ENCODE data around the gene MT2A. TPM values are rescaled to one million over a fixed set of nuclear protein-coding genes. Genes with fewer than 3 reads are reported as not detected.

MT2A gene
- total and polyA plus RNA-seq, 2 of the 13 experiments (the other 11 are each of a cell fraction or from before 2014, with no cell fraction given) = 135 to 371 TPM

- TF ChIP-seq ETS1 (CRISPR knock-in tag; IDR thresholded peaks at IDR 0.05) (no peak), NRL (CRISPR knock-in tag; IDR thresholded peaks at IDR 0.05; ENCODE audit: borderline replicate concordance) (peak; percentile 38; the same call in 1 of the 2 replicates), PHF5A (CRISPR knock-in tag; IDR thresholded peaks at IDR 0.05; ENCODE audit: low read depth, unreplicated experiment) (no peak), SYNCRIP (IDR thresholded peaks at IDR 0.05; ENCODE audit: insufficient read depth, low read depth, low read length) (no peak), ZSCAN22 (CRISPR knock-in tag; IDR thresholded peaks at IDR 0.05) (no peak), SAFB2 (CRISPR knock-in tag; IDR thresholded peaks at IDR 0.05; ENCODE audit: borderline replicate concordance, low read depth) (peak; percentile 33; the same call in 1 of the 2 replicates), MLXIP (CRISPR knock-in tag; IDR thresholded peaks at IDR 0.05; ENCODE audit: borderline replicate concordance) (0 out of 2 replicates have a peak, but pooled peaks have one; percentile 7), PPARG (CRISPR knock-in tag; conservative IDR thresholded peaks at IDR 0.05) (peak; percentile 57; the same call in 1 of the 2 replicates), AGO2 (optimal IDR thresholded peaks at IDR 0.05; ENCODE audit: low read depth, low read length) (peak; percentile 76), XRCC5 (optimal IDR thresholded peaks at IDR 0.05; ENCODE audit: low read length) (peak; percentile 72), ZNF562 (CRISPR knock-in tag; IDR thresholded peaks at IDR 0.05; ENCODE audit: borderline replicate concordance) (peak; percentile 50; the same call in 1 of the 2 replicates), ZNF839 (CRISPR knock-in tag; IDR thresholded peaks at IDR 0.05; ENCODE audit: borderline replicate concordance) (0 out of 2 replicates have a peak, but pooled peaks have one; percentile 30), ZBTB25 (CRISPR knock-in tag; IDR thresholded peaks at IDR 0.05) (peak; percentile 42; the same call in 1 of the 2 replicates), FIP1L1 (IDR thresholded peaks at IDR 0.05; ENCODE audit: borderline replicate concordance, insufficient read depth, low read depth, low read length) (no peak), ZNF724P (CRISPR knock-in tag; IDR thresholded peaks at IDR 0.05; ENCODE audit: borderline replicate concordance) (peak; percentile 52; the same call in 1 of the 2 replicates), RXRB (CRISPR knock-in tag; IDR thresholded peaks at IDR 0.05; ENCODE audit: borderline replicate concordance) (no peak; the same call in 1 of the 2 replicates), NFIC (IDR thresholded peaks at IDR 0.05; ENCODE audit: low read length) (no peak), HNF1A (IDR thresholded peaks at IDR 0.05; ENCODE audit: low read depth) (no peak), HNF1A (CRISPR knock-in tag; IDR thresholded peaks at IDR 0.05; ENCODE audit: borderline replicate concordance) (peak; percentile 37; the same call in 1 of the 2 replicates)
Observed at GRCh38 chr16:56608043-56608875, at the start of gene MT2A (continued).
